Measurements from ENCODE around the gene USP7. TPM values are rescaled to one million over a fixed set of nuclear protein-coding genes. Genes with fewer than 3 reads are reported as not detected.

USP7 gene
- total RNA-seq, 2 donors from 2014 or later, result 42.2 to 57.4 TPM

- no peak overlapping the region for H3K4me3 ChIP-seq
- H3K9me3 ChIP-seq, result no peaks in the 10 kb centered on the region
- no peak for DNase-seq (ENCODE audit: low spot score)
- H3K27me3 ChIP-seq, result no peaks in the 10 kb centered on the region
- no peak overlapping the region for H3K27ac ChIP-seq
- TF ChIP-seq, protein P1, sequence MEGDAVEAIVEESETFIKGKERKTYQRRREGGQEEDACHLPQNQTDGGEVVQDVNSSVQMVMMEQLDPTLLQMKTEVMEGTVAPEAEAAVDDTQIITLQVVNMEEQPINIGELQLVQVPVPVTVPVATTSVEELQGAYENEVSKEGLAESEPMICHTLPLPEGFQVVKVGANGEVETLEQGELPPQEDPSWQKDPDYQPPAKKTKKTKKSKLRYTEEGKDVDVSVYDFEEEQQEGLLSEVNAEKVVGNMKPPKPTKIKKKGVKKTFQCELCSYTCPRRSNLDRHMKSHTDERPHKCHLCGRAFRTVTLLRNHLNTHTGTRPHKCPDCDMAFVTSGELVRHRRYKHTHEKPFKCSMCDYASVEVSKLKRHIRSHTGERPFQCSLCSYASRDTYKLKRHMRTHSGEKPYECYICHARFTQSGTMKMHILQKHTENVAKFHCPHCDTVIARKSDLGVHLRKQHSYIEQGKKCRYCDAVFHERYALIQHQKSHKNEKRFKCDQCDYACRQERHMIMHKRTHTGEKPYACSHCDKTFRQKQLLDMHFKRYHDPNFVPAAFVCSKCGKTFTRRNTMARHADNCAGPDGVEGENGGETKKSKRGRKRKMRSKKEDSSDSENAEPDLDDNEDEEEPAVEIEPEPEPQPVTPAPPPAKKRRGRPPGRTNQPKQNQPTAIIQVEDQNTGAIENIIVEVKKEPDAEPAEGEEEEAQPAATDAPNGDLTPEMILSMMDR (IDR thresholded peaks at IDR 0.05), result no peak
- H3K36me3 ChIP-seq, result no peaks in the 10 kb centered on the region
- H3K4me1 ChIP-seq, result no peaks in the 10 kb centered on the region
These were observed 36.1 kb upstream of the USP7 start for GRCh38 chr16:8999800-9000199.

DNA sequence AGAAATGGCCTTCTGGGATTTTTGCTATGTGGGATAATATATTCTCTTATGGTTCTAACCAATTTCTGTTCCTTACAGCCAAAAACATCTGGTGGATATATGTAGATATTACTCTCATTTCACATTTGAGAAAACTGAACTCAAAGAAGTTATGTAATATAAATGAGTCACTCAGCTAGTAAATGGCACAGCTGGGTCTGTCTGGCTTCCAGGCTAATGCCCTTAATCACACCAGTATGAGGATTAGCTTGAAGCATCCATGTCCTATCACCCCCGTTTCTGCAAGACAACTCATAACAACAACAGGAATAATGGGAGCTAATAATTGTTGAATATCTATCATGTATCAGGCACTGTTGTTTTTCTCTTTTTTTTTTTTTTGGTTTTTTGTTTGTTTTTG is 34.4 kb upstream of the USP7 start:
- Histone ChIP-seq H3K36me3 (no peaks in the 10 kb centered on the region), H3K27ac (no peak overlapping the region), H3K4me1 (no peaks in the 10 kb centered on the region), H3K27me3 (no peaks in the 10 kb centered on the region), H3K4me3 (no peak overlapping the region), H3K9me3 (no peaks in the 10 kb centered on the region)
- no peak for DNase-seq (ENCODE audit: low spot score)
- TF ChIP-seq, protein P1 (IDR thresholded peaks at IDR 0.05), result no peak

DNA sequence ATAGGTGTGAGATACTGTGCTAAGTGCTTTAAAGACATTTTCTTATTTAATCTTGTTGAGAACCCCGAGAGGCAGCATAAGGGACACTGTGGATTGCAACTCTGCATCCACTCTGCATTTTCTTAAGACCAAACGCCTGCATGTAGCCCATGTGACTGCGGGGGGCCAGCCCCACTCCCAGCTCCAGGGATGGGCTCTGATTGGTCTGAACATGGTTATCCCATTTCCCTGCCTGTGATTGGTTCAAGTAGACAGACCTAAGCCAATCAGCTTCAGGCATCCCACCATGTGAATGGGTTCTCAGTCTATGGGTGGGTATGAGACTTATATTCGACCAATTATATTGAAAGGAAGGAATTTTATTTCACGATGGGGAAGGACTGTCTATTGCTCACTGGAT is 33.2 kb upstream of the USP7 start:
- Histone ChIP-seq H3K27ac (no peak overlapping the region), H3K4me3 (no peak overlapping the region), H3K9me3 (no peaks in the 10 kb centered on the region), H3K36me3 (no peaks in the 10 kb centered on the region), H3K27me3 (no peaks in the 10 kb centered on the region), H3K4me1 (no peaks in the 10 kb centered on the region)
- TF ChIP-seq, protein P1 (IDR thresholded peaks at IDR 0.05), result no peak
- no peak for DNase-seq (ENCODE audit: low spot score)

DNA sequence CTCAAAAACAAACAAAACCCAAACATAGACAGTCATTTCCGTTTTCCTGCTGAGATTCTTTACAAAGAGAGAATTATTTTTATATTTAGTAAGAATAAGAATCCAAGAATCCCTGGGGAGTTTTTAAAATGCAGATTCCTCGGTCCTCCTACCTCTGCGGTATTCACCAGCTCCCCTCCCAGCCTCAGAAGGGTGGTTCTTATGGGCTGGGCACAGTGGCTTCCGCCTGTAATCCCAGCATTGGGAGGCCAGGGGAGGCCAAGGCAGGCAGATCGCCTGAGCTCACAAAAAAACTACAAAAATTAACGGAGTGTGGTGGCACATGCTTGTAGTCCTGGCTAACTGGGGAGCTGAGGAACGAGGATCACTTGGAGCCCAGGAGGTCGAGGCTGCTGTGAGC is 26.7 kb upstream of the USP7 start:
- H3K27me3 ChIP-seq, result no peaks in the 10 kb centered on the region
- TF ChIP-seq, protein P1 (IDR thresholded peaks at IDR 0.05), result no peak
- no peak overlapping the region for H3K27ac ChIP-seq
- H3K4me3 ChIP-seq, result no peak overlapping the region
- H3K4me1 ChIP-seq, result no peaks in the 10 kb centered on the region
- no peak for DNase-seq (ENCODE audit: low spot score)
- no peaks in the 10 kb centered on the region for H3K9me3 ChIP-seq
- H3K36me3 ChIP-seq, result no peaks in the 10 kb centered on the region

DNA sequence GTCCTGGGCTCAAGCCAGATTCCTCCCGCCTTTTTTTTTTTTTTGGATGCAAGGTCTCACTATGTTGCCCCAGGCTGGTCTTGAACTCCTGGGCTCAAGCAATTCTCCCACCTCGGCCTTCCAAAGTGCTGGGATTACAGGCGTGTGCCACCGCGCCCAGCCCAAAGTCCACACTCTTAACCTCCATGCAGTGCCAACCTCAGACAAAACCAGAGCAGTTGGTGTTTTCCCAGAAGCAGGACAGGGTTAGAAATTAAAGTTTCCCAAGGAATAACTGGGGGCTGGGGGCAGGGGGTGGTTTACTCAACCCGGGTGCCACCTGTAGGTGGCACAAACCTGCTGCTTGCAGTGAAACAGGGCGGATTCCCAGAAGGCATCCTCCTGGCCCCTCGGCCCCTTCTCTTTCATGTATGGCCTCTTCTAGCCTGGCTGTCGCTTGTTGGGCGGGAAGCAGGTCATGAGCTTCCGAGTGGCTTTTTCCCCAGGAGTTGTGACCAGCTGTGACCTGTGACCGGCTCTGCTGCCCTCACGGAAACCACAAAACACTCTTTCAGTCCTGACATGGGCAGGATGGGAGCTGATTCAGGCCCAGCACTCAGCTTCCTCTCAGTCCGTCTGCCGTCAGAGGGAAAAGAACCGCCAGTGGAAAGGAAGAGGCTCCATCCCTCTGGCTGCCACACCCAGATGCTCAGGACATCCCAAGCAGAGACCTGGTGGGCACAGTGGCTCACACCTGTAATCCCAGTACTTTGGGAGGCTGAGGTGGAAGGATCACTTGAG is 25.6 kb upstream of the USP7 start:
- H3K4me1 ChIP-seq, result no peaks in the 10 kb centered on the region
- no peak overlapping the region for H3K27ac ChIP-seq
- H3K36me3 ChIP-seq, result no peaks in the 10 kb centered on the region
- H3K4me3 ChIP-seq, result no peak overlapping the region
- TF ChIP-seq, protein P1 (IDR thresholded peaks at IDR 0.05), result no peak
- DNase-seq (ENCODE audit: low spot score), result no peak
- no peaks in the 10 kb centered on the region for H3K27me3 ChIP-seq
- H3K9me3 ChIP-seq, result no peaks in the 10 kb centered on the region

DNA sequence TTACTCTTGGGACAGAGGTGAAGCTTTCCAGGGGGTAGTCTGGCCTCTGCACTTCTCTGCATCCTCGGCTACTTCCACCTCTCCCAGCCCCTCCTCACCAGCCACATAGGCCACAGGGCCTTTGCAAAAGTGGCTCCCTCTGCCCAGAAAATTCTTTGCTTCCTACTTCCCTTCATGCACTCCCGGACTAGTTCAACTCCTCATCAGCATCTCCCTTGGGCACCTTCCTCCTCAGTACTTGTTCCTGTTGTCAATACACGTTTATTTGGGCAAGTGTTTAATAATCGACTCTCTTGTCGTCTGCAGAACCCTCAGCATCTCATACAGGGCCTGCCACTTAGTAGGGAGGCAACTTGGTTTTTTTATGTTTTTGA is 23.1 kb upstream of the USP7 start:
- no peaks in the 10 kb centered on the region for H3K27me3 ChIP-seq
- no peak for DNase-seq (ENCODE audit: low spot score)
- no peaks in the 10 kb centered on the region for H3K36me3 ChIP-seq
- no peak overlapping the region for H3K4me3 ChIP-seq
- H3K27ac ChIP-seq, result no peak overlapping the region
- TF ChIP-seq, protein P1 (IDR thresholded peaks at IDR 0.05), result no peak
- no peaks in the 10 kb centered on the region for H3K4me1 ChIP-seq
- H3K9me3 ChIP-seq, result no peaks in the 10 kb centered on the region
